HepG2 (cell line): ENCODE results near the gene MAP3K8. TPM values are rescaled to one million over a fixed set of nuclear protein-coding genes. Genes with fewer than 3 reads are reported as not detected.

Experiments used
- CAMTA2 ChIP-seq: sonication (generic); formaldehyde crosslinking; IDR thresholded peaks from 2 replicates; pipeline ENCODE4 v1.4.0; 2020; ENCODE audit warnings: mild to moderate bottlenecking, missing genetic modification reagents, borderline replicate concordance
- DPF2 ChIP-seq: sonication (generic); formaldehyde crosslinking; IDR thresholded peaks from 2 replicates; pipeline ENCODE4 v1.4.0; 2020; ENCODE audit warnings: mild to moderate bottlenecking, low read depth, missing genetic modification reagents, borderline replicate concordance
- HOXA9 ChIP-seq: sonication (generic); formaldehyde crosslinking; IDR thresholded peaks from 2 replicates; pipeline ENCODE4 v1.8.1; 2022; ENCODE audit warnings: missing genetic modification reagents, mild to moderate bottlenecking, moderate library complexity, borderline replicate concordance
- KDM4B ChIP-seq: sonication (generic); formaldehyde crosslinking; IDR thresholded peaks from 2 replicates; pipeline ENCODE4 v1.4.0; 2020; ENCODE audit warnings: missing genetic modification reagents
- SETDB1 ChIP-seq: sonication (generic); formaldehyde crosslinking; IDR thresholded peaks from 2 replicates; pipeline ENCODE4 v1.5.1; 2020; ENCODE audit warnings: missing genetic modification reagents, mild to moderate bottlenecking, borderline replicate concordance
- SIN3A ChIP-seq: IDR thresholded peaks from 2 replicates; pipeline ENCODE4 v1.6.1; 2011; ENCODE audit warnings: low read depth, mild to moderate bottlenecking, control low read depth, low read length, borderline replicate concordance
- SMAD9 ChIP-seq: sonication (generic); formaldehyde crosslinking; IDR thresholded peaks from 2 replicates; pipeline ENCODE4 v1.5.1; 2020; ENCODE audit warnings: mild to moderate bottlenecking, missing genetic modification reagents
- STAG1 ChIP-seq: sonication (generic); formaldehyde crosslinking; IDR thresholded peaks from 2 replicates; pipeline ENCODE4 v1.4.0; 2020; ENCODE audit warnings: missing genetic modification reagents
- THYN1 ChIP-seq: sonication (generic); formaldehyde crosslinking; IDR thresholded peaks from 2 replicates; pipeline ENCODE4 v1.8.1; 2023; ENCODE audit warnings: low read depth, mild to moderate bottlenecking, moderate library complexity, missing genetic modification reagents, borderline replicate concordance
- XRCC5 ChIP-seq: fragments of 200-400 bp; formaldehyde crosslinking; optimal IDR thresholded peaks from 2 replicates; pipeline ENCODE3; 2017; ENCODE audit warnings: mild to moderate bottlenecking, low read length
- ZBED4 ChIP-seq: sonication (generic); formaldehyde crosslinking; IDR thresholded peaks from 2 replicates; pipeline ENCODE4 v1.4.0; 2020; ENCODE audit warnings: missing genetic modification reagents, borderline replicate concordance
- ZFP90 ChIP-seq: sonication (generic); formaldehyde crosslinking; IDR thresholded peaks from 2 replicates; pipeline ENCODE4 v1.8.0; 2022; ENCODE audit warnings: missing genetic modification reagents, mild to moderate bottlenecking, inconsistent platforms, borderline replicate concordance
- ZMYM4 ChIP-seq: sonication (generic); formaldehyde crosslinking; IDR thresholded peaks from 2 replicates; pipeline ENCODE4 v1.8.1; 2023; ENCODE audit warnings: mild to moderate bottlenecking, missing genetic modification reagents
- ZNF136 ChIP-seq: sonication (generic); formaldehyde crosslinking; IDR thresholded peaks from 2 replicates; pipeline ENCODE4 v1.8.1; 2022; ENCODE audit warnings: low read depth, mild to moderate bottlenecking, moderate library complexity, missing genetic modification reagents
- ZNF180 ChIP-seq: sonication (generic); formaldehyde crosslinking; IDR thresholded peaks from 2 replicates; pipeline ENCODE4 v1.4.0; 2020; ENCODE audit warnings: low read depth, missing genetic modification reagents, borderline replicate concordance
- ZNF263 ChIP-seq: sonication (generic); formaldehyde crosslinking; IDR thresholded peaks from 2 replicates; pipeline ENCODE4 v1.4.0; 2020; ENCODE audit warnings: missing genetic modification reagents
- ZNF430 ChIP-seq: sonication (generic); formaldehyde crosslinking; IDR thresholded peaks from 2 replicates; pipeline ENCODE4 v1.9.0; 2021; ENCODE audit warnings: mild to moderate bottlenecking, missing genetic modification reagents
- ZNF451 ChIP-seq: sonication (generic); formaldehyde crosslinking; IDR thresholded peaks from 2 replicates; pipeline ENCODE4 v1.5.0; 2020; ENCODE audit warnings: mild to moderate bottlenecking, missing genetic modification reagents
- ZNF564 ChIP-seq: sonication (generic); formaldehyde crosslinking; IDR thresholded peaks from 2 replicates; pipeline ENCODE4 v1.8.1; 2023; ENCODE audit warnings: mild to moderate bottlenecking, missing genetic modification reagents
- ZNF788 ChIP-seq: sonication (generic); formaldehyde crosslinking; IDR thresholded peaks from 2 replicates; pipeline ENCODE4 v1.5.0; 2020; ENCODE audit warnings: mild to moderate bottlenecking, missing genetic modification reagents, borderline replicate concordance
- ZSCAN25 ChIP-seq: sonication (generic); formaldehyde crosslinking; IDR thresholded peaks from 2 replicates; pipeline ENCODE4 v1.8.0; 2022; ENCODE audit warnings: mild to moderate bottlenecking, missing genetic modification reagents
- polyA plus RNA-seq, 8 experiments: library from polyadenylated mRNA; depleted of rRNA in 3 of 8; stranded (reverse) in 7 of 8; unstranded in 1 of 8; fragments of >200 nt; fragmentation: Illumina TruSeq in 4 of 8; extraction: Trizol in 4 of 8; gene quantifications; 2 replicates each; pipeline versions ENCODE4 v1.2.1 to v1.2.3, GENCODE V29; 2011 to 2016; ENCODE audit warnings: low read depth in 4 of 8, missing spikeins in 1 of 8, mixed read lengths in 1 of 8; ENCODE audit not compliant: insufficient read depth in 1 of 8
- total RNA-seq, 5 experiments: library from RNA; depleted of rRNA; stranded (reverse); fragments of >200 nt; fragmentation: Illumina TruSeq; extraction: Trizol; gene quantifications; 2 replicates each; pipeline ENCODE4 v1.2.3, GENCODE V29; 2016; ENCODE audit warnings: low read depth in 1 of 5
- TF ChIP-seq, protein P1 (sequence below): sonication (generic); formaldehyde crosslinking; IDR thresholded peaks from 2 replicates; pipeline ENCODE4 v1.4.0; 2020; ENCODE audit warnings: low read depth, mild to moderate bottlenecking, missing genetic modification reagents
- TF ChIP-seq, protein P2 (sequence below): IDR thresholded peaks from 2 replicates; pipeline ENCODE4 v1.6.1; 2012; ENCODE audit warnings: inconsistent platforms

Gene MAP3K8
- total and polyA plus RNA-seq, 2 of the 13 experiments (the other 11 are each of a cell fraction or from before 2014, with no cell fraction given), result 19.3 to 37.9 TPM

DNA sequence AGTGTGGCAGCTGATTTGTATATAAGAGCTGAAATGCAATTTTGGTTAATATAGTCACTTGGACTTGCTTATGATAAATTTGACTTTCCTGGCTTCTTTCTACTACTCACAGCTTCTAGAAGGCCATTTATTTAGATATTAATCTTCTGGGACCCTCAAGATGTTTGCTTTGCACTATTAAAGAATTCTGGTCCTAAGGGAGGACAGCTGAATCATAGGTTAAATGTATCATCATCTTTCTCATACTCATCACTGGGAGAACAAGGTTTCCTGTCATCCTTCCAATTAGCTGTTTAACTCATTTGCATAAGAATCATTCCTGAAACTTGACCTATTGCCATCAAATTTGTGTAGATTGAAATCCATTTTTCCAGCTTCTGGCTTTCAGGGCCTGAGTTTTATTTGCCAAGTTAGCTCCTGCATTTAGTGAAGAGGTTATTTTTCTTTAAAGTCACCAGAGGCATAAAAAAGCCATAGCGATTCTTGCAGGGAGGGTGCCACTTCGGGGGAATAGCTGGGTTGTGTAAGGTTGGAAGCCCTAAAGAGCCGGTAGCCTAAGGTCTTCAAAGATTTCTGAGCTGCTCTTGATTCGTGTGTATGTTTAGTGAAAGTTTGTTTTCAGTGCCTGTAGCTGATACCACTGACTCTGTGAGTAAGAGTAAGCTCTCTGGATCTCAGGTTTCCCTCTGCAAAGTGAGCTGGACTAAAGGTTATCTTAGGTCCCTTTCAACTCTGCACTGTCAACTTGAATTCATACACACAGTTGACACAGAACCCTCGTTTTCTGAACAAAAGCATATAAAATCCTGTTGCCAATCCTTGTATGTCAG, 4.3 kb downstream of the MAP3K8 start (continued):
- TF ChIP-seq ZBED4 (CRISPR knock-in tag) (no peak), THYN1 (CRISPR knock-in tag) (no peak), KDM4B (CRISPR knock-in tag) (0 out of 2 replicates have a peak, but pooled peaks have one; percentile 56), SIN3A (no peak), ZSCAN25 (CRISPR knock-in tag) (0 out of 2 replicates have a peak, but pooled peaks have one; percentile 43), ZNF430 (no peak), XRCC5 (peak; percentile 52), ZFP90 (CRISPR knock-in tag) (no peak), ZMYM4 (peak; percentile 67), ZNF451 (CRISPR knock-in tag) (no peak), CAMTA2 (CRISPR knock-in tag) (no peak), STAG1 (CRISPR knock-in tag) (no peak), HOXA9 (no peak), DPF2 (CRISPR knock-in tag) (peak; percentile 79), SETDB1 (CRISPR knock-in tag) (no peak), ZNF788 (CRISPR knock-in tag) (no peak), ZNF180 (no peak), ZNF136 (CRISPR knock-in tag) (no peak), SMAD9 (no peak), ZNF263 (CRISPR knock-in tag) (peak; percentile 31; the same call in 1 of the 2 replicates), ZNF564 (CRISPR knock-in tag) (no peak)
- TF ChIP-seq, protein P1, sequence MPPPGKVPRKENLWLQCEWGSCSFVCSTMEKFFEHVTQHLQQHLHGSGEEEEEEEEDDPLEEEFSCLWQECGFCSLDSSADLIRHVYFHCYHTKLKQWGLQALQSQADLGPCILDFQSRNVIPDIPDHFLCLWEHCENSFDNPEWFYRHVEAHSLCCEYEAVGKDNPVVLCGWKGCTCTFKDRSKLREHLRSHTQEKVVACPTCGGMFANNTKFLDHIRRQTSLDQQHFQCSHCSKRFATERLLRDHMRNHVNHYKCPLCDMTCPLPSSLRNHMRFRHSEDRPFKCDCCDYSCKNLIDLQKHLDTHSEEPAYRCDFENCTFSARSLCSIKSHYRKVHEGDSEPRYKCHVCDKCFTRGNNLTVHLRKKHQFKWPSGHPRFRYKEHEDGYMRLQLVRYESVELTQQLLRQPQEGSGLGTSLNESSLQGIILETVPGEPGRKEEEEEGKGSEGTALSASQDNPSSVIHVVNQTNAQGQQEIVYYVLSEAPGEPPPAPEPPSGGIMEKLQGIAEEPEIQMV (CRISPR knock-in tag), result no peak
- TF ChIP-seq, protein P2, sequence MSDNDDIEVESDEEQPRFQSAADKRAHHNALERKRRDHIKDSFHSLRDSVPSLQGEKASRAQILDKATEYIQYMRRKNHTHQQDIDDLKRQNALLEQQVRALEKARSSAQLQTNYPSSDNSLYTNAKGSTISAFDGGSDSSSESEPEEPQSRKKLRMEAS, result peak; percentile 46; the same call in 1 of the 2 replicates
